RWPE2 (cell line): ENCODE measurements around the gene LAMB4.

ENCODE experiments used
- ATAC-seq: fragments of 200-7000 bp; cut with Tn5 transposase; 3 replicates; pipeline ENCODE4 v1.9.1; 2021; ENCODE audit warnings: low read depth
- DNase-seq: peaks from one replicate; pipeline ENCODE4 v3.0.0-alpha.2; 2020; ENCODE audit warnings: low spot score
- H3K27ac ChIP-seq: fragments of 450-650 bp; 2 replicates; pipeline ENCODE4 v1.5.1; 2017; ENCODE audit warnings: mild to moderate bottlenecking; ENCODE audit not compliant: poor library complexity, severe bottlenecking
- H3K27me3 ChIP-seq: fragments of 250-450 bp; sonication (Bioruptor Pico); 2 replicates; pipeline ENCODE4 v1.5.1; 2021; ENCODE audit warnings: mild to moderate bottlenecking, moderate library complexity; ENCODE audit not compliant: insufficient read depth, poor library complexity, severe bottlenecking
- H3K36me3 ChIP-seq: fragments of 250-450 bp; sonication (Bioruptor Pico); 2 replicates; pipeline ENCODE4 v1.5.1; 2020; ENCODE audit warnings: low read depth, mild to moderate bottlenecking, moderate library complexity
- H3K4me1 ChIP-seq: fragments of 250-450 bp; sonication (Bioruptor Pico); 2 replicates; pipeline ENCODE4 v1.5.1; 2021; ENCODE audit warnings: mild to moderate bottlenecking, moderate library complexity; ENCODE audit not compliant: insufficient read depth, poor library complexity, severe bottlenecking
- H3K4me3 ChIP-seq: fragments of 250-450 bp; sonication (Bioruptor Pico); 2 replicates; pipeline ENCODE4 v1.5.1; 2021; ENCODE audit warnings: mild to moderate bottlenecking, moderate library complexity; ENCODE audit not compliant: severe bottlenecking
- H3K9me3 ChIP-seq: fragments of 250-450 bp; sonication (Bioruptor Pico); 2 replicates; pipeline ENCODE4 v1.5.1; 2021; ENCODE audit warnings: mild to moderate bottlenecking, moderate library complexity; ENCODE audit not compliant: severe bottlenecking
- CTCF ChIP-seq: fragments of 450-650 bp; IDR thresholded peaks from one replicate; pipeline ENCODE4 v1.5.1; 2017; ENCODE audit warnings: mild to moderate bottlenecking, moderate library complexity; ENCODE audit not compliant: poor library complexity, severe bottlenecking

LAMB4 gene

GRCh38 chr7:108147031-108147563, 16.9 kb upstream of the LAMB4 start:
- DNase-seq (no peak), ATAC-seq (no peak)
- Histone ChIP-seq H3K36me3 (no peaks in the 10 kb centered on the region), H3K9me3 (no peaks in the 10 kb centered on the region), H3K4me3 (no peak overlapping the region), H3K27me3 (no peaks in the 10 kb centered on the region), H3K4me1 (no peaks in the 10 kb centered on the region), H3K27ac (no peak overlapping the region)
- no peak for TF ChIP-seq CTCF

GRCh38 chr7:108146070-108146842, 16.1 kb upstream of the LAMB4 start:
- Histone ChIP-seq H3K27me3 (no peaks in the 10 kb centered on the region), H3K36me3 (no peaks in the 10 kb centered on the region), H3K4me1 (no peaks in the 10 kb centered on the region), H3K27ac (no peak overlapping the region), H3K4me3 (no peak overlapping the region), H3K9me3 (no peaks in the 10 kb centered on the region)
- no peak for DNase-seq
- peak; percentile 97 for TF ChIP-seq CTCF
- ATAC-seq: peak; percentile 60; the same call in 2 of the 3 replicates

- H3K27ac ChIP-seq: no peak overlapping the region
- H3K27me3 ChIP-seq: no peaks in the 10 kb centered on the region
- ATAC-seq (no peak), DNase-seq (no peak)
- no peak overlapping the region for H3K4me3 ChIP-seq
- H3K4me1 ChIP-seq: no peaks in the 10 kb centered on the region
- no peaks in the 10 kb centered on the region for H3K9me3 ChIP-seq
- no peak for TF ChIP-seq CTCF
- H3K36me3 ChIP-seq: no peaks in the 10 kb centered on the region
Measured at GRCh38 chr7:108145401-108145800, 15.2 kb upstream of the LAMB4 start.

- ATAC-seq (no peak), DNase-seq (no peak)
- no peak for TF ChIP-seq CTCF
- H3K4me1 ChIP-seq: no peaks in the 10 kb centered on the region
- H3K27ac ChIP-seq: no peak overlapping the region
- no peaks in the 10 kb centered on the region for H3K27me3 ChIP-seq
- H3K9me3 ChIP-seq: no peaks in the 10 kb centered on the region
- no peaks in the 10 kb centered on the region for H3K36me3 ChIP-seq
- no peak overlapping the region for H3K4me3 ChIP-seq
Measured at GRCh38 chr7:108144931-108145330, 14.8 kb upstream of the LAMB4 start.
